Neural cell (in vitro differentiated cells): ENCODE data around the gene C22orf15.

ENCODE experiments used
- EP300 ChIP-seq: fragments of 450-650 bp; conservative IDR thresholded peaks from 2 replicates; pipeline ENCODE4 v1.6.1; 2014; ENCODE audit warnings: antibody characterized with exemption, mild to moderate bottlenecking, moderate library complexity; ENCODE audit not compliant: poor library complexity, severe bottlenecking
- EZH2 ChIP-seq: fragments of 200-600, 300-800 bp; shearing (Covaris generic), sonication (generic); IDR thresholded peaks from 2 replicates; pipeline ENCODE4 v1.6.1; 2014; ENCODE audit warnings: antibody characterized with exemption, low read length, borderline replicate concordance, mild to moderate bottlenecking; ENCODE audit not compliant: insufficient read depth, poor library complexity, severe bottlenecking
- MXI1 ChIP-seq: fragments of 450-650 bp; conservative IDR thresholded peaks from 2 replicates; pipeline ENCODE4 v1.6.1; 2014; ENCODE audit warnings: antibody characterized with exemption, mild to moderate bottlenecking; ENCODE audit not compliant: poor library complexity, severe bottlenecking
- POLR2AphosphoS5 ChIP-seq: IDR thresholded peaks from 2 replicates; pipeline ENCODE4 v1.6.1; 2012
- SMC3 ChIP-seq: fragments of 450-650 bp; conservative IDR thresholded peaks from 2 replicates; pipeline ENCODE4 v1.6.1; 2014; ENCODE audit warnings: antibody characterized with exemption, mild to moderate bottlenecking, moderate library complexity; ENCODE audit not compliant: poor library complexity
- TAF1 ChIP-seq: IDR thresholded peaks from 2 replicates; pipeline ENCODE4 v1.6.1; 2012; ENCODE audit warnings: low read depth
- TF ChIP-seq, protein P1 (sequence below): fragments of 450-650 bp; IDR thresholded peaks from 2 replicates; pipeline ENCODE4 v1.5.1; 2014; ENCODE audit warnings: antibody characterized with exemption, mild to moderate bottlenecking, moderate library complexity; ENCODE audit not compliant: poor library complexity, severe bottlenecking
- TF ChIP-seq, protein P2 (sequence below): IDR thresholded peaks from 2 replicates; pipeline ENCODE4 v1.6.1; 2012; ENCODE audit warnings: borderline replicate concordance

DNA sequence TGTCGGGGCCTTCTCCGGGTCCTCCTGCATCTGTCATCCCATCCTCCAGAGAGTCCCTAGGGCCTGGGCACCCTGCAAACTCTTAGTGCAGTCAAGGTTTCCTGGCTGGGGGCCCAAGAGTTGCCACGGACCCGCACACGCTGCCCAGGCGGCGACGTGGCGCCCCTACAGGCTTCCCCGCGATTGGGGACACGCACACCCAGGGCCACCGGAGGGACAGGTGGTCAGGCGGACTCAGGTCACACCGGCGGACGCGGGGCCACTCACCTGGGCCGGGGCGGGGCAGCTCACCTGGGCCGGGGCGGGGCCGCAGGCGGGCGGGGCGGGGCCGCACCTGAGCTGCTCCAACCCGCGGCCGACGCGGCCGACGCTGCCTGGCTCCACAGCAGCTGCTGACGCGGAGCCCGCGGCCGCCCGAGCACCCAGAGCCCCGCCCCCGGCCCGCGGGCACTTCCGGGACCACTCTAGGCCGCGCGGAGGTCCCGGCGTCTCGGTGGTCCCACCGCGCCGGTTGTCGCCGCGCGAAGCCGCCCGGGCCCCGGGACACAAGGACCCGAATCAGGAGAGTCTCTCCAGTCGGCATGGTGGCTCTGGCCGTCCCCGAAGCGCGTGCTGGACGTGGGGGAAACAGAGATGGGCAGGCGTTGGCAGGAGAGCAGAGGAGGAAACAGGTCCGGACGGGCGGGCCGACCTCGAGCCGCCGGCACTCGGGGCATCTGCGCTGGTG lies 11.9 kb upstream of the C22orf15 start, which contains the start of gene ZNF70:
- TF ChIP-seq, protein P1, sequence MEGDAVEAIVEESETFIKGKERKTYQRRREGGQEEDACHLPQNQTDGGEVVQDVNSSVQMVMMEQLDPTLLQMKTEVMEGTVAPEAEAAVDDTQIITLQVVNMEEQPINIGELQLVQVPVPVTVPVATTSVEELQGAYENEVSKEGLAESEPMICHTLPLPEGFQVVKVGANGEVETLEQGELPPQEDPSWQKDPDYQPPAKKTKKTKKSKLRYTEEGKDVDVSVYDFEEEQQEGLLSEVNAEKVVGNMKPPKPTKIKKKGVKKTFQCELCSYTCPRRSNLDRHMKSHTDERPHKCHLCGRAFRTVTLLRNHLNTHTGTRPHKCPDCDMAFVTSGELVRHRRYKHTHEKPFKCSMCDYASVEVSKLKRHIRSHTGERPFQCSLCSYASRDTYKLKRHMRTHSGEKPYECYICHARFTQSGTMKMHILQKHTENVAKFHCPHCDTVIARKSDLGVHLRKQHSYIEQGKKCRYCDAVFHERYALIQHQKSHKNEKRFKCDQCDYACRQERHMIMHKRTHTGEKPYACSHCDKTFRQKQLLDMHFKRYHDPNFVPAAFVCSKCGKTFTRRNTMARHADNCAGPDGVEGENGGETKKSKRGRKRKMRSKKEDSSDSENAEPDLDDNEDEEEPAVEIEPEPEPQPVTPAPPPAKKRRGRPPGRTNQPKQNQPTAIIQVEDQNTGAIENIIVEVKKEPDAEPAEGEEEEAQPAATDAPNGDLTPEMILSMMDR, result peak; percentile 51
- TF ChIP-seq TAF1 (peak; percentile 83), POLR2AphosphoS5 (peak; percentile 82), EZH2 (no peak), EP300 (peak; percentile 48), SMC3 (peak; percentile 26), MXI1 (peak; percentile 76)
- TF ChIP-seq, protein P2, sequence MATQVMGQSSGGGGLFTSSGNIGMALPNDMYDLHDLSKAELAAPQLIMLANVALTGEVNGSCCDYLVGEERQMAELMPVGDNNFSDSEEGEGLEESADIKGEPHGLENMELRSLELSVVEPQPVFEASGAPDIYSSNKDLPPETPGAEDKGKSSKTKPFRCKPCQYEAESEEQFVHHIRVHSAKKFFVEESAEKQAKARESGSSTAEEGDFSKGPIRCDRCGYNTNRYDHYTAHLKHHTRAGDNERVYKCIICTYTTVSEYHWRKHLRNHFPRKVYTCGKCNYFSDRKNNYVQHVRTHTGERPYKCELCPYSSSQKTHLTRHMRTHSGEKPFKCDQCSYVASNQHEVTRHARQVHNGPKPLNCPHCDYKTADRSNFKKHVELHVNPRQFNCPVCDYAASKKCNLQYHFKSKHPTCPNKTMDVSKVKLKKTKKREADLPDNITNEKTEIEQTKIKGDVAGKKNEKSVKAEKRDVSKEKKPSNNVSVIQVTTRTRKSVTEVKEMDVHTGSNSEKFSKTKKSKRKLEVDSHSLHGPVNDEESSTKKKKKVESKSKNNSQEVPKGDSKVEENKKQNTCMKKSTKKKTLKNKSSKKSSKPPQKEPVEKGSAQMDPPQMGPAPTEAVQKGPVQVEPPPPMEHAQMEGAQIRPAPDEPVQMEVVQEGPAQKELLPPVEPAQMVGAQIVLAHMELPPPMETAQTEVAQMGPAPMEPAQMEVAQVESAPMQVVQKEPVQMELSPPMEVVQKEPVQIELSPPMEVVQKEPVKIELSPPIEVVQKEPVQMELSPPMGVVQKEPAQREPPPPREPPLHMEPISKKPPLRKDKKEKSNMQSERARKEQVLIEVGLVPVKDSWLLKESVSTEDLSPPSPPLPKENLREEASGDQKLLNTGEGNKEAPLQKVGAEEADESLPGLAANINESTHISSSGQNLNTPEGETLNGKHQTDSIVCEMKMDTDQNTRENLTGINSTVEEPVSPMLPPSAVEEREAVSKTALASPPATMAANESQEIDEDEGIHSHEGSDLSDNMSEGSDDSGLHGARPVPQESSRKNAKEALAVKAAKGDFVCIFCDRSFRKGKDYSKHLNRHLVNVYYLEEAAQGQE, result peak; percentile 87
